ENCODE measurements around the gene ZNF280C.
A peak's percentile ranks its signal among the peaks of the same experiment; 100 is the strongest.
"Not testable (repeated sequence)": the region's sequence is repeated elsewhere in the genome, so short reads cannot be mapped to it uniquely, and the experiment has no call there.

Gene ZNF280C

GRCh38 chrX:130260316-130260715, 8.4 kb downstream of the ZNF280C start:
- no peak for DNase-seq (ENCODE audit: low spot score)

GRCh38 chrX:130253916-130254315, 14.8 kb downstream of the ZNF280C start:
- no peak for DNase-seq (ENCODE audit: low spot score)

- no peak for DNase-seq (ENCODE audit: low spot score)
Observed at GRCh38 chrX:130251671-130252070, 17.0 kb downstream of the ZNF280C start.

- DNase-seq (ENCODE audit: low spot score) = no peak
Observed at GRCh38 chrX:130247996-130248395, 20.7 kb downstream of the ZNF280C start.

GRCh38 chrX:130246084-130246483, 22.6 kb downstream of the ZNF280C start:
- DNase-seq (ENCODE audit: low spot score) = no peak

- peak; percentile 66 for DNase-seq (ENCODE audit: low spot score)
Observed at GRCh38 chrX:130245441-130245840, 23.3 kb downstream of the ZNF280C start.

GRCh38 chrX:130231184-130231583, 37.5 kb downstream of the ZNF280C start:
- DNase-seq (ENCODE audit: low spot score) = not testable (repeated sequence)

GRCh38 chrX:130228871-130229270, 39.8 kb downstream of the ZNF280C start:
- DNase-seq (ENCODE audit: low spot score) = no peak

- DNase-seq (ENCODE audit: low spot score) = no peak
Observed at GRCh38 chrX:130224810-130225209, 43.9 kb downstream of the ZNF280C start.

- DNase-seq (ENCODE audit: low spot score) = no peak
Observed at GRCh38 chrX:130216320-130216719, 52.4 kb downstream of the ZNF280C start.

GRCh38 chrX:130213376-130213775, 55.3 kb downstream of the ZNF280C start:
- DNase-seq (ENCODE audit: low spot score) = no peak

GRCh38 chrX:130212371-130212770, 56.3 kb downstream of the ZNF280C start:
- no peak for DNase-seq (ENCODE audit: low spot score)

- no peak for DNase-seq (ENCODE audit: low spot score)
Observed at GRCh38 chrX:130211415-130212186, 57.1 kb downstream of the ZNF280C start.

GRCh38 chrX:130204647-130205046, 64.1 kb downstream of the ZNF280C start:
- no peak for DNase-seq (ENCODE audit: low spot score)

GRCh38 chrX:130197464-130197863, 71.2 kb downstream of the ZNF280C start:
- no peak for DNase-seq (ENCODE audit: low spot score)

- no peak for DNase-seq (ENCODE audit: low spot score)
Observed at GRCh38 chrX:130196466-130196865, 72.2 kb downstream of the ZNF280C start.

GRCh38 chrX:130190801-130191200, 77.9 kb downstream of the ZNF280C start:
- no peak for DNase-seq (ENCODE audit: low spot score)

GRCh38 chrX:130186651-130187050, 82.0 kb downstream of the ZNF280C start:
- DNase-seq (ENCODE audit: low spot score) = no peak

- DNase-seq (ENCODE audit: low spot score) = no peak
Observed at GRCh38 chrX:130184857-130185256, 83.8 kb downstream of the ZNF280C start.

- no peak for DNase-seq (ENCODE audit: low spot score)
Observed at GRCh38 chrX:130184168-130184567, 84.5 kb downstream of the ZNF280C start.

GRCh38 chrX:130179579-130180215, 89.0 kb downstream of the ZNF280C start:
- DNase-seq (ENCODE audit: low spot score) = no peak

- no peak for DNase-seq (ENCODE audit: low spot score)
Observed at GRCh38 chrX:130179170-130179569, 89.5 kb downstream of the ZNF280C start.

GRCh38 chrX:130176942-130177341, 91.8 kb downstream of the ZNF280C start:
- no peak for DNase-seq (ENCODE audit: low spot score)

GRCh38 chrX:130176354-130176776, 92.3 kb downstream of the ZNF280C start:
- no peak for DNase-seq (ENCODE audit: low spot score)
